ENCODE data around the gene NSD2.
"Not testable (repeated sequence)": the region's sequence is repeated elsewhere in the genome, so short reads cannot be mapped to it uniquely, and the experiment has no call there.

The NSD2 gene

GRCh38 chr4:1870578-1871443, at the start of gene NSD2:
TSS of gene NSD2 (plus strand) at chr4:1871393. CDS start at chr4:1900655, 29,262 bp downstream.
- peak; percentile 55 for FAIRE-seq
- peak; percentile 85 for DNase-seq (ENCODE audit: extremely low spot score, insufficient read length, low read depth)

- no peak for DNase-seq (ENCODE audit: extremely low spot score, insufficient read length, low read depth)
Observed at GRCh38 chr4:1821679-1822567, 49.3 kb upstream of the NSD2 start.

GRCh38 chr4:1822568-1823544, 48.3 kb upstream of the NSD2 start:
- no peak for DNase-seq (ENCODE audit: extremely low spot score, insufficient read length, low read depth)
- no peak for FAIRE-seq

More at GRCh38 chr4:1821679-1822567, 49.3 kb upstream of the NSD2 start:
- no peak for FAIRE-seq

- FAIRE-seq, result no peak
- no peak for DNase-seq (ENCODE audit: extremely low spot score, insufficient read length, low read depth)
Observed at GRCh38 chr4:1823545-1823932, 47.7 kb upstream of the NSD2 start.

- FAIRE-seq, result no peak
- no peak for DNase-seq (ENCODE audit: extremely low spot score, insufficient read length, low read depth)
Observed at GRCh38 chr4:1824746-1825145, 46.4 kb upstream of the NSD2 start.

GRCh38 chr4:1825326-1825725, 45.9 kb upstream of the NSD2 start:
- DNase-seq (ENCODE audit: extremely low spot score, insufficient read length, low read depth), result no peak
- FAIRE-seq, result no peak

GRCh38 chr4:1826531-1827350, 44.5 kb upstream of the NSD2 start:
- FAIRE-seq (no peak), DNase-seq (ENCODE audit: extremely low spot score, insufficient read length, low read depth) (no peak)

- no peak for DNase-seq (ENCODE audit: extremely low spot score, insufficient read length, low read depth)
- no peak for FAIRE-seq
Observed at GRCh38 chr4:1830234-1830633, 41.0 kb upstream of the NSD2 start.

- DNase-seq (ENCODE audit: extremely low spot score, insufficient read length, low read depth) (no peak), FAIRE-seq (no peak)
Observed at GRCh38 chr4:1830642-1831228, 40.5 kb upstream of the NSD2 start.

- DNase-seq (ENCODE audit: extremely low spot score, insufficient read length, low read depth) (no peak), FAIRE-seq (no peak)
Observed at GRCh38 chr4:1831331-1831730, 39.9 kb upstream of the NSD2 start.

- no peak for DNase-seq (ENCODE audit: extremely low spot score, insufficient read length, low read depth)
- FAIRE-seq, result no peak
Observed at GRCh38 chr4:1832690-1833089, 38.5 kb upstream of the NSD2 start.

- no peak for FAIRE-seq
- DNase-seq (ENCODE audit: extremely low spot score, insufficient read length, low read depth), result no peak
Observed at GRCh38 chr4:1833307-1834046, 37.7 kb upstream of the NSD2 start.

- DNase-seq (ENCODE audit: extremely low spot score, insufficient read length, low read depth), result peak; percentile 48
- peak; percentile 95 for FAIRE-seq
Observed at GRCh38 chr4:1834047-1834775, 37.0 kb upstream of the NSD2 start.

- not testable (repeated sequence) for FAIRE-seq; DNase-seq (ENCODE audit: extremely low spot score, insufficient read length, low read depth)
Observed at GRCh38 chr4:1835836-1836235, 35.4 kb upstream of the NSD2 start.

- no peak for DNase-seq (ENCODE audit: extremely low spot score, insufficient read length, low read depth)
- no peak for FAIRE-seq
Observed at GRCh38 chr4:1836650-1837049, 34.5 kb upstream of the NSD2 start.

GRCh38 chr4:1837069-1837468, 34.1 kb upstream of the NSD2 start:
- no peak for DNase-seq (ENCODE audit: extremely low spot score, insufficient read length, low read depth)
- FAIRE-seq, result no peak

GRCh38 chr4:1839282-1839681, 31.9 kb upstream of the NSD2 start:
- DNase-seq (ENCODE audit: extremely low spot score, insufficient read length, low read depth) (no peak), FAIRE-seq (no peak)

Measured in GM18507 (cell line).